IPS-NIHi7 (cell line): ENCODE data around the gene CDR2L.
A peak's percentile ranks its signal among the peaks of the same experiment; 100 is the strongest.
"Not testable (repeated sequence)": the region's sequence is repeated elsewhere in the genome, so short reads cannot be mapped to it uniquely, and the experiment has no call there.

Source experiments
- DNase-seq: peaks from one replicate; pipeline ENCODE4 v3.0.0; 2012; ENCODE audit warnings: mixed read lengths; ENCODE audit errors: extremely low spot score

Gene CDR2L

DNA sequence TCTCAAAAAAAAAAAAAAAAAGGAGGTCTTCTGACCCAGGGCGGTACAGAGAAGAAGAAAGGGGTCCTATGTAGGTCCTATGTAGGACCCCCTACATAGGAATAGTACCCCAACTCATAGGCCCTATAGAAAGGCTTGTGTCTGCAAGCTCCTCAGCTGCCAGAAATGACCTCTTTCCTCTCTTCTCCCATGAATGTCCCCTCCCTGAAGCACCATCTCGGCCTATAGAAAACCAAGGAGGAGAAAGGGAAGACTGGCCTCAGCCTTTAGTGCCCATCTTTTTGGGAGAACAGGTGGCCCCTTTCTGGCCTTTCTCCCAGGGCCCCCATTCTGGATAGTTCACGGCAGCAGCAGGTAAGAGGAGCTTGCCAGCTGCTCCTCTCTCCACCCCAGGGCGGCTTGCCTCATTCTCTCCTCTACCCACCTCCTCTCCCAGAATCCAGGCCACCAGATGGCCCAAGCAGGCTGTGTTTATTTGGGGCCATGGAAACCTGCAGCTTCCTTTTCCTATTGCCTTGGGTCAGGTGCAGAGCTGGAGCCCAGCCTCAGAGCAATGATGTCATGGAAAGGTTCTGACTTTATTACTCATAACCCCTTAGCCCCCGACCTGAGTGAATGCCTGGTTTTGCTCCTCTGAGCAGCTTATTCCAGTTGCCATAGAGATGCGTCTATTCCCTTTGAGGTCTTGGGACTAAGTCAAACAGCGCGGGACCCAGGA lies 23.4 kb downstream of the CDR2L start:
- peak; percentile 37 for DNase-seq

- DNase-seq = no peak
Observed at GRCh38 chr17:75011401-75012095, 24.1 kb downstream of the CDR2L start.

GRCh38 chr17:75012096-75012345 lies 24.6 kb downstream of the CDR2L start:
- DNase-seq = no peak

DNA sequence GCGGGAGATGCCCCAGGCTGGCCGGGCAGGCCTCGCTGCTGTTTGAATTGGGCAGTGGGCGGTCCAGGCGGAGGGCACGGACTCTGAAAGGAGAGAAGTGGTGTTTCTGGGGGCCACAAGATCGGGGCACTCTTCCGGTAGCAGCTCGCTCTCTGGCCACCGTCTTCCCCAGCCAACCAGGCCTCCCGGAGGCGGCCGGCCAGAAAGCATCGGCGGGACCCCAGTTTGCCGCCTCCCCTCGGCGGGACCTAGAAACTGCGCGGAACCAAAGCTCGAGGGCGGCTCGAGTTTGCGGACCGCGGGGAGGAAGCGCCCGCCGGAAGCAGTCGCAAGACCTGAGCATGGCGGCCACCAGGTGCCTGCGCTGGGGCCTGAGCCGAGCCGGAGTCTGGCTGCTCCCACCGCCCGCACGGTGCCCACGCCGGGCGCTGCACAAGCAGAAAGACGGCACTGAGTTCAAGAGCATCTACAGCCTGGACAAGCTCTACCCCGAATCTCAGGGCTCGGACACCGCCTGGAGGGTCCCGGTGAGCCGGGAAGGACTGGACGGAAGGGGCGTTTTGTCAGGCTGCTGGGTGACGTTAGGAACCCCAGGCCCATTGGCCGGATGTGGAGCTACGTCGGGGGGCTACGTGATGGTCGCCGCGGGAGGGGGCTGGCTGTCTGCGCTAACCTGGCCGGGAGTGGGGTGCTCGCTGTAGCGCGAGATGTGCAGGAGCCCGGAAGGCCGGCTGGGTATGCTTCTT lies 25.1 kb downstream of the CDR2L start, which contains the start of gene MRPL58:
MRPL58 (plus strand) TSS at position 325 of the 746 bp plus-strand sequence; CDS start at position 342, 17 bp downstream.
- peak; percentile 95 for DNase-seq

- no peak for DNase-seq
Observed at GRCh38 chr17:75013092-75013559, 25.7 kb downstream of the CDR2L start.

- DNase-seq = no peak
Observed at GRCh38 chr17:75019146-75019545, 31.7 kb downstream of the CDR2L start.

GRCh38 chr17:75019710-75020109 lies 32.3 kb downstream of the CDR2L start:
- no peak for DNase-seq

GRCh38 chr17:75020331-75021110 lies 33.1 kb downstream of the CDR2L start:
- no peak for DNase-seq

DNA sequence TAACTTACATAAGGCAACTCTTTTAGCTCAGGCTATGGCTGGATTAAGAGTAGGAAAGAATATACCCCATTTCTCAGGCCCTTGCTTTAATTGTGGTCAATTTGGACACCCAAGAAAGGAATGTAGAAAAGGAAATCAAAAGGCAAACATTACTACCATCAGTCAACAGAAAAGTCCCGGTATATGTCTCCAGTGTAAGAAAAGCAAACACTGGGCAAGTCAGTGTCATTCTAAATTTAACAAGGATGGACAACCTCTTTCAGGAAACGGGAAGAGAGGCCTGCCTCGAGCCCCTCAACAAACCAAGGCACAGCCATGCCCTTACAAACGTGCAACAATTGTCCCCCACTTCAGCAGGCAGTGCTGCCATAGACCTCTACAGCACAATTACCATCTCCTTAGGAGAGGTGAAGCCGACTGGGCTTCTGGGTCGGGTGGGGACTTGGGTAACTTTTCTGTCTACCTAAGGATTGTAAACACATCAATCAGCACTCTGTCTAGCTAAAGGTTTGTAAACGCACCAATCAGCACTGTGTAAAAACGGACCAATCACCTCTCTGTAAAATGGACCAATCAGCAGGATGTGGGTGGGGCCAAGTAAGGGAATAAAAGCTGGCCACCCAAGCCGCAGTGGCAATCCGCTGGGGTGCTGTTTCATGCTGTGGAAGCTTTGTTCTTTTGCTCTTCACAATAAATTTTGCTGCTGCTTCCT lies 37.4 kb downstream of the CDR2L start:
- DNase-seq = no peak

- DNase-seq = not testable (repeated sequence)
Observed at GRCh38 chr17:75025398-75025734, 37.9 kb downstream of the CDR2L start.

- DNase-seq = not testable (repeated sequence)
Observed at GRCh38 chr17:75026650-75027049, 39.2 kb downstream of the CDR2L start.

GRCh38 chr17:75030161-75030560 lies 42.7 kb downstream of the CDR2L start:
- no peak for DNase-seq

- no peak for DNase-seq
Observed at GRCh38 chr17:75031972-75032719, 44.7 kb downstream of the CDR2L start.

- DNase-seq = no peak
Observed at GRCh38 chr17:75032720-75033280, 45.4 kb downstream of the CDR2L start.

DNA sequence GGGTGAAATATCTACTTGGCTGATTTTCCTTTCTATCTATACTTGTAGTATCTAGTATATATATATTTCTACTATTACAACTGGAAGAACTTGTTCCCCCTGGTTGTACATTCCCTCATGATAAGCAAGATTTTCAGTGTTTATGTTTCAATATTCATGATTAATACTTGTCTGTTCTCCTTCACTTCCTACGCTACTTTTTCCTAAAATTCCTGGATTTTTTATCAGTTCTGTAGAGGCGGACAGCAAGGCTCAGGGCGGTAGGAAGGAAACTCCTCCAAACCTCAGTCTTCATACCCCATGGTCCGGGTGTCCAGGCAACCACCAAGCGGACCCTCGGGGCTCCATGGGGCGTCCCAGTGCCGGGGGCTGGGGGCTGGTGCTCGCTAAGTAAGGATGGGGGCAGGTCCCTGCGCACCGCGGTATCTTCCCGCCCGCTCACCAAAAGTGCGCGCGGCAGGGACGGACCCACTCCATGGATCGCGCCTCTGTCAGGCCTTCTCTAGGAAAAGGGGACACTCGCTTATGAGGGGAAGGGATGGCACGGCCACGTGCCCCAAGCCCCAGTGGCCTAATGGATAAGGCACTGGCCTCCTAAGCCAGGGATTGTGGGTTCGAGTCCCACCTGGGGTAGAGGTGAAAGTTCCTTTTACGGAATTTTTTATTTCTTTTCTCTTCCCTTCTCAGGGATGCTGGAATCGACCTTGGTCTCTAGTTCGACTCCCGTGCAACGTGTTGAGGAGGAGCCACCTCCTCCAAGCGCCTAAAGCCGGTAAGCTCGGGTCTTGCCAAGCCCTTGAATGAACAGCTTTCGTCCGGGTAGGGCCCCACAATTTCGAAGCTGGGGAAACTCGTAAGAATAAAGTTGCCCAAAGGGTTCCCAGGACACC lies 46.2 kb downstream of the CDR2L start:
- peak; percentile 84 for DNase-seq

DNA sequence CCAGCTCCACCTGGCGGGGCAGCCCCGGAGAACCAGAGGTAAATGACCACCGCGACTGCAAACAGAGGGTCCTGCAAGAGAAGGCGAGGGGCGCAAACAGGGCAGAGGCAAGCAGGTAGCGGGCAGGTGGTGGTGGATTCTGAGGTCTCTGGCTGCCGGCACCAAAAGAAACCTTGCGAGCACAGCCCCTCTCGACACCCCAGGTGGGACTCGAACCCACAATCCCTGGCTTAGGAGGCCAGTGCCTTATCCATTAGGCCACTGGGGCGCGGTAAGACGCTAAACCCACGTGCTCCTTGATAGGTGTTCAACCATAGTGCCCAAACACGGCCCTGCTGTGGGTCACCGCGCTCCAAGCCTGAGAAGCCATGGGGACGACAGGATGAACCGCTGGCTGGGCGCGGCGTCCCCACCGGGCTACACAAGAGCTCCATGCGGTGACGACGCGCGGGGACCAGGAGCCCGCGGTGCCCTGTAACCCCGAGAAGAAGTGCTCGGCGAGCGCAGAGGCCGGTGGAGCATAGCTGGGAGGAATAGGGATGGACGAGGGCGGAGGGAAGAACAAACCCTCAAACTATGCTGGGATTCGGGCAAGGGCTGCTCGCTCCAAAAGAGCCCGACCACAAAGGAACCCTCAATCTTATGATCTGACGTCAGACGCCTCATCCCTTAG lies 46.9 kb downstream of the CDR2L start:
- DNase-seq = peak; percentile 63

GRCh38 chr17:75036643-75037268 lies 49.3 kb downstream of the CDR2L start:
- DNase-seq = no peak

DNA sequence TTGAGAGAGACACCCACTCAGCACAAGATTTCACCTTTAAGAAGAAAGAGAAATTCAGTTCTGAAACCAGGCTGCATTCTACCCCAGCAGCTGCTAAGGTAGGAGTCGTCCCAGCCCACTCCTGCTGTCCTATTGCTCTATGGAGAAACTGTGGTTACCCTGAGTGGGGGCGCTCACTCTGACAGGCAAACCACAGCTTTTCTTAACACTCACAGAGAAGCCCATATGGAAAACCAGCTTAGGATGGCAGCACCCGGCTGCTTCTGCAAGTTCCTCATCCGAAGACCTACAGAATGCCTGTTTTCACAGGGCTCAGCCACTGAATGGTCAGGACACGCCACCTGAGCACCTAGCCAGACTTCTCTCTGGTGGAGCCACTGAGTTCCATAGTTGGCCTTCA lies 51.8 kb downstream of the CDR2L start:
- DNase-seq = no peak
